Measurements from ENCODE around the gene RASEF. TPM values are rescaled to one million over a fixed set of nuclear protein-coding genes. Genes with fewer than 3 reads are reported as not detected.

Gene RASEF
- total RNA-seq, 1 experiment from 2014 or later, result 2.2 TPM

DNA sequence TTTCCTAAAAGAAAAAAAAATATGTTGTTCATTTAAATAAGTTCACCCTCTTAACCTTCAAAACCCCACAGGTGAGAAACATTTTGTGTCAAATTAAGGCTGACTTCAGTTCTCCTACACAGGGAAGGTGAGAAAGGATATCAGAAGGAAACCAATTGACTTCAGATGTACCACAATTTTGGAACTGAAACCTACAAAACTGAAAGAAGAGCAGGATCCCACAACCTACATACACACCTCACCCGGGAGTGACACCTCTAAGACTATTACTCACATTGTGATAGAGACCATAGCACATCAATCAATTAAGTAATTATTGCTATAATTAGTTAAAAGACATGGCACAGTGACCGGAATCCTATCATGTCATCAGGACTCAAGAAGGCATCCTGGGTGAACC lies 47.0 kb downstream of the RASEF start:
- no peaks in the 10 kb centered on the region for H3K27me3 Mint-ChIP-seq (ENCODE audit: low read depth)

More for the DNA sequence above, 47.0 kb downstream of the RASEF start:
- Histone ChIP-seq H2BK12ac (ENCODE audit: insufficient read length, low read depth, low read length) (no peak overlapping the region), H4K91ac (ENCODE audit: insufficient read length, low read depth, low read length) (no peak overlapping the region), H4K20me1 (ENCODE audit: control insufficient read depth, insufficient read depth, insufficient read length) (no peaks in the 10 kb centered on the region), H2BK5ac (ENCODE audit: insufficient read length, low read length) (no peak overlapping the region), H3K23me2 (ENCODE audit: insufficient read length, low read depth, low read length, poor library complexity, severe bottlenecking) (no peaks in the 10 kb centered on the region), H3K18ac (ENCODE audit: insufficient read length, low read depth, low read length) (no peak overlapping the region), H2BK20ac (ENCODE audit: low read depth, low read length, poor library complexity, severe bottlenecking) (no peak overlapping the region), H2AFZ (ENCODE audit: low read length) (no peak overlapping the region), H3K4me2 (ENCODE audit: insufficient read depth, insufficient read length, low read length) (no peak overlapping the region), H3K9ac (ENCODE audit: extremely low read depth, insufficient read length, low read length) (no peak overlapping the region), H4K5ac (ENCODE audit: insufficient read length, low read depth, low read length) (no peak overlapping the region), H2AK5ac (ENCODE audit: insufficient read length, low read length) (no peak overlapping the region), H3K27me3 (ENCODE audit: insufficient read depth, low read length) (no peaks in the 10 kb centered on the region), H3K9me3 (ENCODE audit: control insufficient read depth, low read depth, low read length) (no peaks in the 10 kb centered on the region), H2BK15ac (ENCODE audit: low read depth, low read length) (no peak overlapping the region), H3K79me2 (ENCODE audit: insufficient read depth, low read length) (no peaks in the 10 kb centered on the region), H3K27ac (ENCODE audit: insufficient read length, low read depth, low read length) (no peak overlapping the region), H3K56ac (ENCODE audit: insufficient read length, low read depth, low read length) (no peak overlapping the region), H3K4me1 (ENCODE audit: insufficient read depth, low read length) (peaks cover 5% of the 10 kb centered on the region; the same call in 1 of the 2 replicates), H2BK120ac (ENCODE audit: low read depth, low read length, poor library complexity, severe bottlenecking) (no peak overlapping the region), H3K23ac (ENCODE audit: insufficient read length, low read depth, low read length) (no peak overlapping the region), H3K14ac (ENCODE audit: insufficient read depth, low read length) (no peak overlapping the region; the same call in 1 of the 2 replicates), H3T11ph (ENCODE audit: low read length) (no peak overlapping the region), H3K4ac (ENCODE audit: low read depth, low read length) (no peak overlapping the region), H4K8ac (replicated peaks; ENCODE audit: insufficient read length, low read depth, low read length) (no peak overlapping the region), H3K79me1 (ENCODE audit: insufficient read depth, low read depth, low read length, poor library complexity, severe bottlenecking) (no peaks in the 10 kb centered on the region)
- Mint-ChIP-seq H3K36me3 (ENCODE audit: insufficient read depth in 1 of 3, low read depth in 3 of 3) (peaks cover 0 to 5% (median 3%) of the 10 kb centered on the region in 3 experiments; a peak in 1 of 7 replicates), H3K27ac (no peak overlapping the region), H3K4me1 (peaks cover 9 to 13% of the 10 kb centered on the region in 2 experiments), H3K4me3 (no peak overlapping the region), H3K9me3 (peaks cover 4 to 5% of the 10 kb centered on the region in 2 experiments; a peak in 3 of 5 replicates)
- TF ChIP-seq, protein P1, sequence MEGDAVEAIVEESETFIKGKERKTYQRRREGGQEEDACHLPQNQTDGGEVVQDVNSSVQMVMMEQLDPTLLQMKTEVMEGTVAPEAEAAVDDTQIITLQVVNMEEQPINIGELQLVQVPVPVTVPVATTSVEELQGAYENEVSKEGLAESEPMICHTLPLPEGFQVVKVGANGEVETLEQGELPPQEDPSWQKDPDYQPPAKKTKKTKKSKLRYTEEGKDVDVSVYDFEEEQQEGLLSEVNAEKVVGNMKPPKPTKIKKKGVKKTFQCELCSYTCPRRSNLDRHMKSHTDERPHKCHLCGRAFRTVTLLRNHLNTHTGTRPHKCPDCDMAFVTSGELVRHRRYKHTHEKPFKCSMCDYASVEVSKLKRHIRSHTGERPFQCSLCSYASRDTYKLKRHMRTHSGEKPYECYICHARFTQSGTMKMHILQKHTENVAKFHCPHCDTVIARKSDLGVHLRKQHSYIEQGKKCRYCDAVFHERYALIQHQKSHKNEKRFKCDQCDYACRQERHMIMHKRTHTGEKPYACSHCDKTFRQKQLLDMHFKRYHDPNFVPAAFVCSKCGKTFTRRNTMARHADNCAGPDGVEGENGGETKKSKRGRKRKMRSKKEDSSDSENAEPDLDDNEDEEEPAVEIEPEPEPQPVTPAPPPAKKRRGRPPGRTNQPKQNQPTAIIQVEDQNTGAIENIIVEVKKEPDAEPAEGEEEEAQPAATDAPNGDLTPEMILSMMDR (conservative IDR thresholded peaks at IDR 0.05), result no peak
- no peak for DNase-seq
- no CpG with 5 or more reads among the region's 2 CpGs for WGBS (ENCODE audit: extremely low coverage, insufficient read length, low lambda C conversion rate)

Measured in H9 (cell line).